Upper lobe of left lung (tissue), 6 donors: Measurements from ENCODE around the gene PGM5. TPM values are rescaled to one million over a fixed set of nuclear protein-coding genes. Genes with fewer than 3 reads are reported as not detected.

ENCODE experiments used
- ATAC-seq, 2 donors: fragments of 200-7000 bp; cut with Tn5 transposase; one replicate each; pipeline ENCODE4 v1.9.1; 2022; ENCODE audit warnings: mild to moderate bottlenecking in 2 of 2, moderate library complexity in 2 of 2; ENCODE audit not compliant: low FRiP score in 2 of 2
- DNase-seq, 2 donors: peaks; one replicate each; pipeline ENCODE4 v3.0.0-alpha.2; 2019 to 2020
- H3K27ac ChIP-seq, 4 donors: fragments of 200-600 bp; sonication (generic); one replicate each; pipeline ENCODE4 v1.5.1; 2016 to 2019
- H3K27me3 ChIP-seq, 4 donors: fragments of 200-600 bp; sonication (generic); one replicate each; pipeline ENCODE4 v1.5.1; 2017 to 2019
- H3K36me3 ChIP-seq, 4 donors: fragments of 200-600 bp; sonication (generic); one replicate each; pipeline ENCODE4 v1.5.1; 2016 to 2019
- H3K4me1 ChIP-seq, 4 donors: fragments of 200-600 bp; sonication (generic); one replicate each; pipeline ENCODE4 v1.5.1; 2018 to 2019
- H3K4me3 ChIP-seq, 4 donors: fragments of 200-600 bp; sonication (generic); one replicate each; pipeline ENCODE4 v1.5.1; 2017 to 2019; ENCODE audit warnings: mild to moderate bottlenecking in 2 of 4, moderate library complexity in 1 of 4
- H3K9me3 ChIP-seq, 4 donors: fragments of 200-600 bp; sonication (generic); one replicate each; pipeline ENCODE4 v1.5.1; 2018 to 2019
- EP300 ChIP-seq, 4 donors: sonication (generic); formaldehyde crosslinking; IDR thresholded peaks; one replicate each; pipeline ENCODE4 v1.5.1; 2017; ENCODE audit warnings: antibody characterized with exemption in 4 of 4, control low read depth in 2 of 4
- POLR2A ChIP-seq, 4 donors: fragments of 450-650 bp; IDR thresholded peaks; one replicate each; pipeline ENCODE4 v1.5.1; 2016 to 2017; ENCODE audit warnings: antibody characterized with exemption in 4 of 4, mild to moderate bottlenecking in 2 of 4
- POLR2AphosphoS5 ChIP-seq, 2 donors: sonication (generic); formaldehyde crosslinking; IDR thresholded peaks; one replicate each; pipeline ENCODE4 v1.5.1; 2017; ENCODE audit warnings: antibody characterized with exemption in 2 of 2
- WGBS, 2 donors: methylation state at CpG; one replicate each; pipeline ENCODE4 v1.1.5; 2017 to 2018; 5-methylcytosine and 5-hydroxymethylcytosine counted together
- total RNA-seq, 6 donors: library from RNA; depleted of rRNA in 4 of 6; stranded (reverse); fragments of >200 nt in 4 of 6; gene quantifications; one replicate each; pipeline versions ENCODE4 v1.1.0 to v1.2.1, GENCODE V29; 2016 to 2021
- TF ChIP-seq, protein P1 (sequence below), 6 experiments: fragments of 450-650 bp in 4 of 6; fragments of 200-600 bp in 2 of 6; sonication (generic) in 2 of 6; IDR thresholded peaks; one replicate each; pipeline ENCODE4 v1.5.1; 2016 to 2019; ENCODE audit warnings: antibody characterized with exemption in 6 of 6
- donor health status: DM: no; HTN: no; CAD: no; lungs with moderate emphysema.
- donor health status: DM: no; HTN: yes; CAD: no; lungs with severe emphysema.

The PGM5 gene
- total RNA-seq, 6 donors from 2014 or later = 9.4 to 32.1 (median 16.0) TPM

DNA sequence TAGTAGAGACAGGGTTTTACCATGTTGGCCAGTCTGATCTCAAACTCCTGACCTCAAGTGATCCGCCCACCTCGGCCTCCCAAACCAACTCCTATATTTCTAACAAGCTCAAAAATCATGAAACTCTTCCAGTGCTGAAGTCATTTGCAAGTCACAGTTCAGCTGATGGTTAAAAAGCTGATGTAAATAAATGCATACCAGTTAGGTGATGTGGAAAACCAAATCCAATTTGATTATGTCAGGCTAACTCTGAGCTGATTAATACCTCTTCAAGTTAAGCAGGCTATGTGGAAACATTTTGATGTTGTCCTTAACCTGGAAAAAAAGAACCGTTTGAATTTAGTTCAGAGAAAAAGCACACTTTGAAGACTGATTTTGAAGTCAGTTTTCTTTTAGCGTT is 133.2 kb downstream of the PGM5 start:
- TF ChIP-seq, protein P1, sequence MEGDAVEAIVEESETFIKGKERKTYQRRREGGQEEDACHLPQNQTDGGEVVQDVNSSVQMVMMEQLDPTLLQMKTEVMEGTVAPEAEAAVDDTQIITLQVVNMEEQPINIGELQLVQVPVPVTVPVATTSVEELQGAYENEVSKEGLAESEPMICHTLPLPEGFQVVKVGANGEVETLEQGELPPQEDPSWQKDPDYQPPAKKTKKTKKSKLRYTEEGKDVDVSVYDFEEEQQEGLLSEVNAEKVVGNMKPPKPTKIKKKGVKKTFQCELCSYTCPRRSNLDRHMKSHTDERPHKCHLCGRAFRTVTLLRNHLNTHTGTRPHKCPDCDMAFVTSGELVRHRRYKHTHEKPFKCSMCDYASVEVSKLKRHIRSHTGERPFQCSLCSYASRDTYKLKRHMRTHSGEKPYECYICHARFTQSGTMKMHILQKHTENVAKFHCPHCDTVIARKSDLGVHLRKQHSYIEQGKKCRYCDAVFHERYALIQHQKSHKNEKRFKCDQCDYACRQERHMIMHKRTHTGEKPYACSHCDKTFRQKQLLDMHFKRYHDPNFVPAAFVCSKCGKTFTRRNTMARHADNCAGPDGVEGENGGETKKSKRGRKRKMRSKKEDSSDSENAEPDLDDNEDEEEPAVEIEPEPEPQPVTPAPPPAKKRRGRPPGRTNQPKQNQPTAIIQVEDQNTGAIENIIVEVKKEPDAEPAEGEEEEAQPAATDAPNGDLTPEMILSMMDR (IDR thresholded peaks at IDR 0.05) = no peak
- TF ChIP-seq POLR2AphosphoS5 (IDR thresholded peaks at IDR 0.05) (no peak), POLR2A (IDR thresholded peaks at IDR 0.05) (no peak), EP300 (IDR thresholded peaks at IDR 0.05) (no peak)
- H3K9me3 ChIP-seq = peaks cover 0 to 9% (median 2%) of the 10 kb centered on the region in 4 donors
- H3K27me3 ChIP-seq = no peaks in the 10 kb centered on the region
- no peak for DNase-seq
- H3K4me3 ChIP-seq = no peak overlapping the region
- no peaks in the 10 kb centered on the region for H3K4me1 ChIP-seq
- no peak for ATAC-seq
- H3K27ac ChIP-seq = no peak overlapping the region
- H3K36me3 ChIP-seq = no peaks in the 10 kb centered on the region
- 85 to 86% methylated on average over 4 of the region's 4 CpGs for WGBS, 2 donors

DNA sequence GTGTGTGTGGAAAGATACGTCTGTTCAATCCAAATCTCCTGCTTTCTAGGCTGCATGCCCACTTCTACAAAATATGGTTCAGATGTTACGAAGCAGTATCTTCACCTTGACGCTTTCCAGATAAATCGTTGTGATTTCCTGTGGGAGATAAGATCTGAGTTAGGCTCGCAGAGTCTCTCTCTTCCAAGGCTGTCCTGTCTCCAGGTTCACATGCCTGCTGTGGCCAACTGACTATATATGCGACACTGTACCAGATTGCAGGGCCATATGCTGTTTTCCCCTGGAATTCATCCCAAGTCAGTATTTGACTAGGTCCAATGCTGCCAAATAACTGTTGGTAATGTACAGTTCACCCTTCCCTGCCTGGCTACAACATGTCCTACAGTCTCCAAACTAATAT is 136.4 kb downstream of the PGM5 start:
- DNase-seq (no peak), ATAC-seq (no peak)
- TF ChIP-seq POLR2AphosphoS5 (IDR thresholded peaks at IDR 0.05) (no peak), POLR2A (IDR thresholded peaks at IDR 0.05) (no peak), EP300 (IDR thresholded peaks at IDR 0.05) (no peak)
- TF ChIP-seq, protein P1 (IDR thresholded peaks at IDR 0.05) = no peak
- no peaks in the 10 kb centered on the region for H3K9me3 ChIP-seq
- H3K36me3 ChIP-seq = no peaks in the 10 kb centered on the region
- no peaks in the 10 kb centered on the region for H3K27me3 ChIP-seq
- WGBS, 2 donors = 49 to 57% methylated on average over 6 of the region's 6 CpGs
- H3K4me3 ChIP-seq = no peak overlapping the region
- no peak overlapping the region for H3K27ac ChIP-seq
- H3K4me1 ChIP-seq = no peaks in the 10 kb centered on the region

DNA sequence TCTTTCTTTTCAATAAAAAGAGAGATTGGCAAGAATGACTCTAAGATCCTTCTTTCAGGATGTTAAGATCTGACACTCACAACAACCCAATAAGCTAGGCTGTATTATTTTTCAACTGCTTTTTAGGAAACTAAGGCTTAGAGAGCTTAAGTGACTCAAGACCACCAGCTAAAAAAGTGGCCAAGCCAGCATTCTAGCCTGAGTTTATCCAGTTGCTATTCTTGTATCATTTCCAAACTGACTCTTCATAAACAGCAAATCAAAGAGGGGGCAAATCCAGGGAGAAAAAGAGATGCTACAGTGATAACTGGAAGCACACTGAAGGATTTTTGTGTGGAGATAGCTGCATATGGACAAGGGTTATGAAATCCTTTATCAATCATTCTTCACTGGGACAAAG is 137.1 kb downstream of the PGM5 start:
- ATAC-seq (no peak), DNase-seq (no peak)
- Histone ChIP-seq H3K4me3 (no peak overlapping the region), H3K36me3 (no peaks in the 10 kb centered on the region), H3K4me1 (no peaks in the 10 kb centered on the region), H3K9me3 (no peaks in the 10 kb centered on the region), H3K27ac (no peak overlapping the region), H3K27me3 (no peaks in the 10 kb centered on the region)
- no peak for TF ChIP-seq POLR2A (IDR thresholded peaks at IDR 0.05)
- TF ChIP-seq POLR2AphosphoS5 (IDR thresholded peaks at IDR 0.05) = no peak
- TF ChIP-seq, protein P1 (IDR thresholded peaks at IDR 0.05) = no peak
- no peak for TF ChIP-seq EP300 (IDR thresholded peaks at IDR 0.05)

DNA sequence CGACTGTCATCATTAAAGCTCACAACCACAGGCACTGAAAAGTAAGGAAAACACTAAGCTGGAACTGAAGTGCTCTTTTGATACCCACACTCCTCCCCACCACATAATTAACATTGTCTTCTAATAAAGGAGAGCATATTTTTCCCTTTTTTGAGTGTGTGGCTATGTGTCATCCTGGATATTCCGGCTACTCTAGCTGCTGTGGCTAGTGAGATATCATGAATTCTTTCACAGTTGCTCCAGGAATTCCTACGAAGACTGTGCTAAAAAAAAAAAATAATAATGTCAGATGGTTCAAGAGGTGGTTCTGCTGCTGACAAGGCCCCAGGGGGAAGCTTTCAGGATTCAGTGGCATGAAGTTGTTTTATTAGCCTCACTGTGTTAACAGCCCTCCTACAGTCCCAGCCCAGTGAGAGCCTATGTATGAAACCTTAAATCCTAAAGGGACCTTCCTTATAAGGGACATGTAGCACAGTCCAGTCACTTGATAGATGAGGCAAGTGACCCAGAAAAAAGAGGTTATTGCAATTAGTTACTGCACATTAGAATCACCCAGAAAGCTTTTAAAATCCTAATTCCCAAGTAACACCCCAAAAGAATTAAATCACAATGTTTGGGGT is 137.7 kb downstream of the PGM5 start:
- Histone ChIP-seq H3K4me1 (no peaks in the 10 kb centered on the region), H3K27ac (no peak overlapping the region), H3K27me3 (no peaks in the 10 kb centered on the region), H3K4me3 (no peak overlapping the region), H3K9me3 (no peaks in the 10 kb centered on the region), H3K36me3 (no peaks in the 10 kb centered on the region)
- DNase-seq (no peak), ATAC-seq (no peak)
- TF ChIP-seq EP300 (IDR thresholded peaks at IDR 0.05) = no peak
- TF ChIP-seq POLR2AphosphoS5 (IDR thresholded peaks at IDR 0.05) = no peak
- TF ChIP-seq, protein P1 (IDR thresholded peaks at IDR 0.05) = no peak
- no peak for TF ChIP-seq POLR2A (IDR thresholded peaks at IDR 0.05)
- WGBS, 2 donors = 75 to 79% methylated on average over 3 of the region's 3 CpGs

DNA sequence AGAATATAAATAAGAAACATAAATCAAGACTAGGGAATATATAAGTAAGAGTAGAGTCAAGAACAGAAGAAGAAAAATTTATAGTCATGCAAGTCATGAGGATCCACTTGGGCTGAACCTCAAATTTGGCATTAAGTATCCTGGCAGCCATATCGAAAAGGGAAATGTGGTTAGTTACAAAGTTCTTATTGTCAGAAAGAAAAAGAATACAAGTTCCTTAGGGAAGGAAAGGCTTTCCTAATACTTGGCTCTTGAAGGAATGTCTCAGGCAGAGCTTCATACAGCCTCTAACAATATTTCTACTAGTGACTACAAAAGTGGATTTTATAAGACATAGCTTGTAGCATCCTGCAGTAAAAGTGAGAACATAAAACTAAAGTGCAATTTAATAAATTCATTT is 138.8 kb downstream of the PGM5 start:
- Histone ChIP-seq H3K27me3 (no peaks in the 10 kb centered on the region), H3K36me3 (no peaks in the 10 kb centered on the region), H3K27ac (no peak overlapping the region), H3K9me3 (no peaks in the 10 kb centered on the region), H3K4me1 (peaks cover 0 to 1% (median 0%) of the 10 kb centered on the region in 4 donors), H3K4me3 (no peak overlapping the region)
- WGBS, 2 donors = 69 to 73% methylated on average over 1 of the region's 1 CpG
- DNase-seq = no peak
- ATAC-seq = no peak
- TF ChIP-seq, protein P1 (IDR thresholded peaks at IDR 0.05) = no peak
- TF ChIP-seq EP300 (IDR thresholded peaks at IDR 0.05) (no peak), POLR2AphosphoS5 (IDR thresholded peaks at IDR 0.05) (no peak), POLR2A (IDR thresholded peaks at IDR 0.05) (no peak)
